Stimulated activated CD4-positive, alpha-beta T cell treated with anti-CD3 and anti-CD28 coated beads, Interleukin-12 subunit alpha, Interleukin-12 subunit beta, amount 100 ng/mL, for 4 hours (primary cell): ENCODE measurements around the gene MYO10.
"Not testable (repeated sequence)": the region's sequence is repeated elsewhere in the genome, so short reads cannot be mapped to it uniquely, and the experiment has no call there.

Source experiments
- DNase-seq: peaks from one replicate; pipeline ENCODE4 v3.0.0-alpha.2; 2020

The MYO10 gene

GRCh38 chr5:16855898-16856297 is 80.2 kb downstream of the MYO10 start:
- DNase-seq = no peak

GRCh38 chr5:16855485-16855884 is 80.6 kb downstream of the MYO10 start:
- no peak for DNase-seq

GRCh38 chr5:16854351-16854750 is 81.7 kb downstream of the MYO10 start:
- no peak for DNase-seq

- no peak for DNase-seq
Observed at GRCh38 chr5:16853518-16853917, 82.6 kb downstream of the MYO10 start.

GRCh38 chr5:16852251-16853005 is 83.7 kb downstream of the MYO10 start:
- DNase-seq = no peak

- DNase-seq = no peak
Observed at GRCh38 chr5:16849775-16850174, 86.3 kb downstream of the MYO10 start.

- no peak for DNase-seq
Observed at GRCh38 chr5:16849181-16849580, 86.9 kb downstream of the MYO10 start.

- no peak for DNase-seq
Observed at GRCh38 chr5:16844952-16845351, 91.1 kb downstream of the MYO10 start.

GRCh38 chr5:16842896-16843295 is 93.2 kb downstream of the MYO10 start:
- no peak for DNase-seq

GRCh38 chr5:16841416-16841815 is 94.7 kb downstream of the MYO10 start:
- no peak for DNase-seq

- no peak for DNase-seq
Observed at GRCh38 chr5:16837305-16837704, 98.8 kb downstream of the MYO10 start.

- no peak for DNase-seq
Observed at GRCh38 chr5:16834029-16834428, 102.1 kb downstream of the MYO10 start.

GRCh38 chr5:16831326-16831725 is 104.8 kb downstream of the MYO10 start:
- DNase-seq = not testable (repeated sequence)

GRCh38 chr5:16827755-16828154 is 108.3 kb downstream of the MYO10 start:
- DNase-seq = no peak

- no peak for DNase-seq
Observed at GRCh38 chr5:16826379-16827125, 109.5 kb downstream of the MYO10 start.

- DNase-seq = no peak
Observed at GRCh38 chr5:16819522-16820167, 116.4 kb downstream of the MYO10 start.

- DNase-seq = no peak
Observed at GRCh38 chr5:16815432-16815831, 120.7 kb downstream of the MYO10 start.

GRCh38 chr5:16812911-16813310 is 123.2 kb downstream of the MYO10 start:
- DNase-seq = no peak

- no peak for DNase-seq
Observed at GRCh38 chr5:16812448-16812847, 123.6 kb downstream of the MYO10 start.

- no peak for DNase-seq
Observed at GRCh38 chr5:16810208-16810854, 125.8 kb downstream of the MYO10 start.

- DNase-seq = no peak
Observed at GRCh38 chr5:16809395-16810207, 126.5 kb downstream of the MYO10 start.

GRCh38 chr5:16809010-16809394 is 127.1 kb downstream of the MYO10 start:
- DNase-seq = no peak

- no peak for DNase-seq
Observed at GRCh38 chr5:16808021-16808420, 128.1 kb downstream of the MYO10 start.
